CD4-positive, alpha-beta T cell treated with Interleukin-17A for 1 hour (primary cell): ENCODE results near the gene ROR1.
"Not testable (repeated sequence)": the region's sequence is repeated elsewhere in the genome, so short reads cannot be mapped to it uniquely, and the experiment has no call there.

Source experiments
- DNase-seq: peaks from one replicate; pipeline ENCODE4 v3.0.0-alpha.2; 2020

ROR1 gene

DNA sequence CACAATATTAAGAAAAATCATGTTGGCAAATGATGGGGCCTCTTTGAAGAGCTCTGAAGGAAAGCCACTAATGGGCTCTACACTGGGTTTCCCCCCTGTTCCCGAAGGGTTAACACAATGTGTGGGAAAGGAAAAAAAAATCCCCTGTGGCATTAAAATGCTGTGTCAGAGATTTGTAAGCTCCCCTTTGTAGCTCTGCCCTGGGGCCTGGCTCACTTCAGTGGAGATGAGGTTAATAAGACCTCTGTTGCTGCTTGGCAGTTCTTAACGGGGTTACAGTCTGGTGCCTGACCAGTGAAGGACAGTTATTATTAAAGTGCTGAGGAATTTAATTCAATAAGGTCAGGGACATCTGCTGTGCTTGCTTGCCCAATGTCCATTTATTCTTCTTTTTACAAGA is 299.9 kb downstream of the ROR1 start:
- DNase-seq: no peak

DNA sequence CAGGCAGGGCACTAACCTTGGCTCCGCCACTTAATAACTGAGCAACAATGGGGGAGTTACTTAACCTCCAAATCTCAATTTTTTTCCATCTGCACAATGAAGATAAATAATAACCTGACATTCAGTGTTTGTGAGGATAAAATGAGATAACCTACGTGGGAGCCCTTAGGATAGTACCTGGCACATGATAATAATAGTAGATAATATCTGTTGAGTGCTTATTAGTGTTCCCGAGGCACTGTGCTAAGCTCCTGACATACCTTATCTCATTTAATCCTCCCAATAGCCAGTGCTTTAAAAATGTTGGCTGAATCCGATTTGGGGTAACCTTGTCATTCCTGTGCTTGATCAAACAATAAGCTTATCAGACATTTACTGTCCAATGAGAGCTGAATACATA is 300.9 kb downstream of the ROR1 start:
- no peak for DNase-seq

GRCh38 chr1:64077281-64077940 is 303.6 kb downstream of the ROR1 start:
- no peak for DNase-seq

GRCh38 chr1:64080941-64081562 is 307.2 kb downstream of the ROR1 start:
- no peak for DNase-seq

DNA sequence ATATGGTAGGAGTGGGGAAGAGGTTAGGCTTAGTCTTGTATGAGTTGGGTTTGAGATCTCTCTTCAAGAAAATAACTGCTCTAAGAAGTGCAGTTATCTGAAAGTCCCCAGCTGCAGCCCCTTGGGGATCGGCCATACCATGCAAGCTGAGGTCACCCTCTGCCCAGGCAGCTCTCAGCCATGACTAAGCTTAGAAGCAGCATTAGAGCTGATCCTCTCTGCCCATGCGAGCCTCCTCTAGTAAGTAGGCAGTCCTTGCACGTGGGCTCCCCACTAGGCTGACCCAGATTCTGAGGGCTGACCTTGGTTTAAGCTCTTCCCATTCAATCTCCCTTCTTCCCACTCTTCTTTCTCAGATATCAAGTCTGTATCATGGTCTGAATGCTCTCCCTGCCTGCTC is 308.6 kb downstream of the ROR1 start:
- no peak for DNase-seq

- no peak for DNase-seq
Measured at GRCh38 chr1:64084451-64084850, 310.6 kb downstream of the ROR1 start.

- DNase-seq: no peak
Measured at GRCh38 chr1:64087768-64088167, 314.0 kb downstream of the ROR1 start.

- no peak for DNase-seq
Measured at GRCh38 chr1:64090436-64090835, 316.6 kb downstream of the ROR1 start.

DNA sequence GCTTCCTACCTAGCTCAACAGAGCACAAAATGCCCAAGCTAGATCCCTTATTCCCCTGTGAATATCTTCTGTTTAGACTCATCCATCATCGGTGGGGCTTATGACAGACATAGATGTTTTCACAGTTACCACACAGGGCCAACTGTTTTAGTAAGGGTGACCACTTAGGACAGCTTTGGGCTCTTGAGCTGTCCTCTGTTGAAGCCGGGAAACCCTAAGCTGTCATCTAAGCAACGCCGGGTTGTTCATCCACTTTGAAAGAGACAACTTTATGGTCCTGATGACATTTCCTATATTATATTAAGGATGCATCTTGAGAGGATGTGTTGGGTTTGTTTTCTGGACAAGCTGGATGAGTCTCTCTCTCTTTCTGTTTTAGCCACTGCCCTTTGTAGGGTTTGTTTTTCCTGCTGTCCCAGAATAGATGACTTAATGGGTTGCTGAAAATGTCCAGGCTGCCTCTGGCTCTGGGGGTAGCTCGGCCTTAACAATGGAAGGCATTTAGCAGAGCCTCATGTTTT is 319.1 kb downstream of the ROR1 start:
- DNase-seq: no peak

DNA sequence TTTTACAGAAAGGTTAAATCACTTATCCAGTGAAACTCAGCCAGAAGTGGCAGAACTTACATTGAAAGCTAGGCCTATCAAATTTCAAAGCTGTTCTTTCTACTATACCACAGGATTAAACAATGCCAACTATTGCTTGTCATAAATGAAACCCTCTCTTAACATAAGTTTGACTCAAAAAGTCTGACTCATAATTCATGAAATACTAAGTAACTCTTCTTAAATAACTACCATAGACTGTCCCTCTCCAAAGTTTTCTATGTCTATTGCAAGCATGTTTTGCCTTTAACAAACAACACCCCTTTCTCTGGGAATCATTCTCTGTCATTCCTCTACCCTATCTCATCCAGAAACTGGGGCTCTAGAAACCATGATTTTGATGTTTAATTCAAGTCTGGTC is 320.1 kb downstream of the ROR1 start:
- DNase-seq: no peak

- no peak for DNase-seq
Measured at GRCh38 chr1:64095832-64096231, 322.0 kb downstream of the ROR1 start.

- no peak for DNase-seq
Measured at GRCh38 chr1:64097859-64098258, 324.0 kb downstream of the ROR1 start.

- no peak for DNase-seq
Measured at GRCh38 chr1:64098436-64098835, 324.6 kb downstream of the ROR1 start.

- no peak for DNase-seq
Measured at GRCh38 chr1:64098846-64099582, 325.2 kb downstream of the ROR1 start.

- no peak for DNase-seq
Measured at GRCh38 chr1:64100791-64101190, 327.0 kb downstream of the ROR1 start.

DNA sequence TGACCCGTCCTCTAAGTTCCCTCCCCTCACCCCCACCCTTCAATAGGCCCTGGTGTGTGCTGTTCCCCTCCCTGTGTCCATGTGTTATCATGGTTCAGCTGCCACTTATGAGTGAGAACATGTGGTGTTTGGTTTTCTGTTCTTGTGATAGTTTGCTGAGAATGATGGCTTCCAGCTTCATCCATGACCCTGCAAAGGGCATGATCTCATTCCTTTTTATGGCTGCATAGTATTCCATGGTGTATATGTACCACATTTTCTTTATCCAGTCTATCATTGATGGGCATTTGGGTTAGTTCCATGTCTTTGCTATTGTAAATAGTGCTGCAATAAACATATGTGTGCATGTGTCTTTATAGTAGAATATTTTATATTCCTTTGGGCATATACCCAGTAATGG is 330.8 kb downstream of the ROR1 start:
- DNase-seq: not testable (repeated sequence)

DNA sequence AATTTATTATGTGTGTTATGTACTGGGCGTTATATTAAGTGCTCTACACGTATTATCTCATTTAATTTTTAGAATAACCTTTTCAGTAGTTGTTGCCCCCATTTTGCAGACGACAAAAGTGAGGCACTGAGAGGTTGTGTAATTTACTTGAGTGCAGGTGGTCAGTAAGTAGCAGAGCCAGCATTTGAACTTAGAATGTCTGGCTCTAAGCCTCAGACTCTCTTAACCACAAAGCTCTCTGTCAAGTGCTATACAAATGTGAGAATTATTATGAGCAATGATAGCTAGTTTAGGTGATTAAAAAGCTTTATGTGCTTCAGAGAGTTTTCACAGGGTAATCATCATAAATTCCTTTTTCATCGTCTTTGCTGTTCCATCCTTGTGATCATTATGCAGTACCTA is 333.3 kb downstream of the ROR1 start:
- DNase-seq: no peak

DNA sequence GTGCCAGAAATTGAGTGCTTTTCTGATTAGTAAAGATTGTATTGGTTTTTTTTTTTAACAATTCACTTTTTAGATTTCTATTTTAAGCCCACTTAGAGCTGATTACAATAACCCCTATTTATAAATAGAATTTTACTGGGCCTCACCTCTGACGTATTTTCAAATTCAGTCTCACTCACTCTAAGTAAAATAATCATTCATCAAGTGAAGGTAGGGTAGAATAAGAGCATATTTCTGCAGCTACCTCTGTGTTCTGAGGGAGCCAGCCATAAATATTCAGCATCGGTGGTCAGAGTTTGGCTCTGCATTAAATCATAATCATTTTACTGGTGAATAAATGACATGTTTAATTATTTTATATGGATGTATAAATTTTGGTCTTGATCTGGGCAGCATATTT is 333.8 kb downstream of the ROR1 start:
- DNase-seq: no peak

DNA sequence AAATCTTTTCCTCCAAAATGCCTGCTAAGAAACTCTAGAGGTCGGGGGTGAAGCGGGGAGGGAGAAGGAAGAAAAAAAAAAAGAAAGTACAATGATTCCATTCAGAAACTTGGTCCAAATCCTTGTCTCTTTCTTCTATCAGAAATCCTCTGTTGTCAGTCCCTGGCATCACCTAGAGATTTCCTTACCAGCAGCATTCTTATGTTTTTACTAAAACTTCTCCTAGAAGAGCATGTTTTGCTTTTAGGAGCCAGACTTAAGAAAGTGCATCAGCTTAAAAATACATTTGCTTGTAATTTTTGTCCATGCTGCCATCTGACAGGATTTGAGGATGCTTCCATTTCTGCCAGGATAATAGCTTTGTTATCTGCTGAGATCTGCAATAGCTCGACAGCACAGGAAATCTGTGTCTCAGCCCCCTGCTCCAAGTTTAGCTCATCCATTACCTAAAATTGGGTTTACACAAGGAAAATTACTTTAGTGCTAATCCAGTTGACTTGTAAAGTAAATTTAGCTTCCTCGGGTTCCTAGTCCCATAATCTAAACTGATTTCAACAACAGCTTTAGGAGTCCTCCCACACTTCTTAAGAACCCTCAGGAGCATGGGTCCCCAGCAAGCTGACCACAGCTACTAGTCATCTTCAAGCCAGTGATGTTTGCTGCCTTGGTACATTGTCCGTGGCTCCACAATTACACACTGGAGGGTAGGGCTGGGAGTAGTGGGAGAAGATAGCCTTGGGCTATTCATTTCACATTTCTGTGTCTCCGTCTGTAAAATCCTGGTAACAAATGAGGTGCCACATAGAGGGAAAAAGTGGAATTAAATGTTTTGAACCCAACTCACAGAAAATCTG is 337.3 kb downstream of the ROR1 start:
- no peak for DNase-seq

DNA sequence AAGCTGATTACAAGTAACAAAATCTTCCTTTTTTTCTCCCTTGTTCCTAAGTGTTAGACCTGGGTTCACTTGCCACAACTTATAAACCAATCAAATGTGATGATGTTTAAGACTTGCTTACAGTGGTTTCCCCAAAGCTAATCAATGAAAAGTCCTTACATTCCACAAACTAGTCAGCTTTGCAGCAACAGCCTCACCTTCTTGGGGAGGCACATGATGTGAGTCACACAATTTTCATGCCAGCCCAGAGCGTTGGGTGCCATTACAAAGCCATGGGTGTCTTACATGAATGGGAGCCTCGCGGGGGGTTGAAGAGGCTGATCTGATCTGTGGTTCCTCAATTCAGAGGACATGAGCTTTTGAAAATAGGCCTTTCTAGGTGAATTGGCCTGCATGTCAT is 338.0 kb downstream of the ROR1 start:
- no peak for DNase-seq

DNA sequence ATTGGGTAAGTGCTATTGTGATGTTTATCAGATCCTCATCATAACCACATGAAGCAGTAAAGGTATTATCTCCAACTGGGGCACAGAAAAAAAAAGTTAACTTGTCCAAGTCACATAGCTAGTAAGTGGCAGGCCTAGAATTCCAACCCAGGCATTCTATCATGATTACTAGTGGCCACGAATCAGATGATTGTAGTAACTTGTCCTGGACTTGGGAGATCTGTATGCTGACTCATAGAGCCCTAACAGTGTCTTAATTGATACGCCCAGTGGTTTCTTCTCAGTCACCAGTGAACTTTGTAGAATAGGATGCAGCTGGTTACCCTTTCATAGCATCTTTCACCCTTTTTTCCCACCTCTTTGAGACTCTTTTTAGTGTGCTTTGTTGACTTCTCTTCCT is 338.5 kb downstream of the ROR1 start:
- DNase-seq: no peak

DNA sequence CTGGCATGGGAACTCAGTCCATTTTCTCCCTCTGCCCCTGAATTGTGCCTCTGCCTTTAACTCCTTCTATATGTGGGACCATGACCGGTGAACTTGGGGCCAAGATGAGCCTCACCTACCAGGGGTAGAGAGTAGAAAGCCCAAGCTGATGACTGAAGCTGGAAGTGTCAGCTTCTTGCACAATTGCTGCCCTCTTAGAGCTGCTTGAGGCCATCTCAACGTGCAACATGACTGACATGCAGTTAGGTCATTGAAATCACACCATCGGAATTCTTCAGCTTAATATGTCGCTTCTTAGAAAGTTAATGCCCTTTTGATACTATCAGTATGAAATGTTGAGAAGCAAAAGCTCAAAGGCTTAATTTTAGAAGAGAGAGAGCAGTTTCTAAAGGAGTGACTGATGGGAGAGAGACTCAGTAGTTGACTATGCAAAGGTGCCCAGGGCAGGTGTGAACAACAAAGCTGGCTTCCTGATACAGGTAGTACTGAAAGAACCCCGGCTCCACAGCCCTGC is 340.3 kb downstream of the ROR1 start:
- DNase-seq: no peak

- no peak for DNase-seq
Measured at GRCh38 chr1:64116537-64116936, 342.7 kb downstream of the ROR1 start.
